ENCODE data around the gene GDAP2. TPM values are rescaled to one million over a fixed set of nuclear protein-coding genes. Genes with fewer than 3 reads are reported as not detected.
A peak's percentile ranks its signal among the peaks of the same experiment; 100 is the strongest.

GDAP2 gene
- total and polyA plus RNA-seq, 2 of the 4 experiments (the other 2 are of a cell fraction) = 5.4 to 27.1 TPM

DNA sequence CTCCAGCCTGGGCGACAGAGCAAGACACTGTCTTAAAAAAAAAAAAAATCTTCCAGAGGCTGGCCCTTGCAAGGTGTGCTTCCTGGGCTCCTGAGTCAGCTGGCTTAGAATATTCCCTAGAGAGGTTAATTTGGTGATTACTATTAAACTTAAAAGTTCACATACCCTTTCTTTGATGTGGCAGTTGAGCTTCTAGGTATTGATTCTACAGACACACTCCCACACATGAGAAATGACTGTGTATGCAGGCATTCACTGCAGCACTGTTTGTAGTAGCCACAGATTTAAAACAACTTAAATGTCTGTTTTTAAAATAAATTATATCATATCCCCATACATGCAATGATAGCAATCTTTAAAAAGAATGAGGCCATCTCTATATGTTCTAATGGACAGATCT, 93.4 kb downstream of the GDAP2 start:
- H3K27ac ChIP-seq (ENCODE audit: insufficient read depth, low read length) = no peak overlapping the region
- intact Hi-C loops (cut with micrococcal nuclease) (no loop called here), in situ Hi-C loops (cut with MboI; ENCODE audit: low sequenced_read_pairs) (no loop called here), dilution Hi-C loops (cut with HindIII; ENCODE audit: low sequenced_read_pairs, unreplicated experiment) (no loop called here)
- no peaks in the 10 kb centered on the region for H3K36me3 ChIP-seq (ENCODE audit: control insufficient read depth, insufficient read depth, low read length)
- H2BK120ac ChIP-seq (ENCODE audit: low read depth, low read length) = peak overlapping the region; percentile 75
- H3K4me3 ChIP-seq (ENCODE audit: insufficient read depth, low read depth, low read length) = no peak overlapping the region
- no peak for TF ChIP-seq BHLHE40 (IDR thresholded peaks at IDR 0.05; ENCODE audit: low read depth, low read length)
- TF ChIP-seq NFE2L2 (IDR thresholded peaks at IDR 0.05; ENCODE audit: low read depth, low read length) = no peak
- no peak for TF ChIP-seq CHD1 (IDR thresholded peaks at IDR 0.05; ENCODE audit: low read depth, low read length)
- TF ChIP-seq MXI1 (IDR thresholded peaks at IDR 0.05; ENCODE audit: borderline replicate concordance, low read depth, low read length) = no peak
- TF ChIP-seq RAD21 (IDR thresholded peaks at IDR 0.05; ENCODE audit: low read length) = no peak
- TF ChIP-seq CTCF (conservative IDR thresholded peaks at IDR 0.05; ENCODE audit: low read depth, low read length) = no peak
- no peak for TF ChIP-seq POLR2A (IDR thresholded peaks at IDR 0.05; ENCODE audit: low read depth, low read length)
- TF ChIP-seq, protein P1, sequence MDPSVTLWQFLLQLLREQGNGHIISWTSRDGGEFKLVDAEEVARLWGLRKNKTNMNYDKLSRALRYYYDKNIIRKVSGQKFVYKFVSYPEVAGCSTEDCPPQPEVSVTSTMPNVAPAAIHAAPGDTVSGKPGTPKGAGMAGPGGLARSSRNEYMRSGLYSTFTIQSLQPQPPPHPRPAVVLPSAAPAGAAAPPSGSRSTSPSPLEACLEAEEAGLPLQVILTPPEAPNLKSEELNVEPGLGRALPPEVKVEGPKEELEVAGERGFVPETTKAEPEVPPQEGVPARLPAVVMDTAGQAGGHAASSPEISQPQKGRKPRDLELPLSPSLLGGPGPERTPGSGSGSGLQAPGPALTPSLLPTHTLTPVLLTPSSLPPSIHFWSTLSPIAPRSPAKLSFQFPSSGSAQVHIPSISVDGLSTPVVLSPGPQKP (IDR thresholded peaks at IDR 0.05; ENCODE audit: borderline replicate concordance, low read depth, low read length) = no peak
- TF ChIP-seq SMC3 (IDR thresholded peaks at IDR 0.05; ENCODE audit: low read depth, low read length) = no peak
- no peak for TF ChIP-seq RFX5 (IDR thresholded peaks at IDR 0.05; ENCODE audit: low read depth, low read length)
- no peak for TF ChIP-seq USF2 (IDR thresholded peaks at IDR 0.05; ENCODE audit: low read depth, low read length)
- no peak for TF ChIP-seq MAFK (IDR thresholded peaks at IDR 0.05; ENCODE audit: low read depth, low read length)
- no peak for TF ChIP-seq MAZ (IDR thresholded peaks at IDR 0.05; ENCODE audit: borderline replicate concordance, low read depth, low read length)
- TF ChIP-seq CEBPB (IDR thresholded peaks at IDR 0.05; ENCODE audit: low read depth, low read length) = no peak
- TF ChIP-seq FOS (IDR thresholded peaks at IDR 0.05; ENCODE audit: low read depth, low read length) = no peak
- ChIA-PET POLR2A (ENCODE audit: unreplicated experiment) (no interaction called here), CTCF (interaction anchor here (0.7 to 2.0 kb wide), 2 partner anchors 13 to 976 kb away, joined by 7 read pairs; no protein-coding TSS in a partner anchor)
- H4K5ac ChIP-seq (ENCODE audit: low read depth, low read length) = no peak overlapping the region
- no TSS peak for BruUV-seq (replicated peaks)
- peak overlapping the region; percentile 29; the same call in 1 of the 2 replicates for H3K18ac ChIP-seq (ENCODE audit: low read depth, low read length)
- peaks cover 6% of the 10 kb centered on the region for H3K4me1 ChIP-seq (ENCODE audit: control insufficient read depth, insufficient read depth, low read length)
- H3K4ac ChIP-seq (ENCODE audit: low read depth, low read length) = peak overlapping the region; percentile 61
- H3K9ac ChIP-seq (ENCODE audit: low read depth, low read length) = no peak overlapping the region
- H2AK5ac ChIP-seq (ENCODE audit: low read depth, low read length) = peak overlapping the region; percentile 90
- H4K20me1 ChIP-seq (ENCODE audit: insufficient read depth, low read length) = no peaks in the 10 kb centered on the region
- H2BK20ac ChIP-seq (ENCODE audit: low read depth, low read length) = peak overlapping the region; percentile 83
- no peak overlapping the region for H2AK9ac ChIP-seq (replicated peaks; ENCODE audit: low read depth, low read length, poor library complexity)
- H3K56ac ChIP-seq (ENCODE audit: extremely low read depth, insufficient read depth, low read length) = peak overlapping the region; percentile 20; the same call in 1 of the 2 replicates
- H3K23ac ChIP-seq (ENCODE audit: low read depth, low read length) = peak overlapping the region; percentile 48; the same call in 1 of the 2 replicates
- peak overlapping the region; percentile 41; the same call in 1 of the 3 replicates for H2BK15ac ChIP-seq (ENCODE audit: low read depth, low read length)
- H3K27me3 ChIP-seq (ENCODE audit: control insufficient read depth, insufficient read depth, low read length) = no peaks in the 10 kb centered on the region
- peak; percentile 43 for DNase-seq
- peaks cover 0 to 16% of the 10 kb centered on the region in 2 experiments; a peak in 2 of 4 replicates for H3K79me1 ChIP-seq (ENCODE audit: low read depth in 1 of 2, low read length in 2 of 2)
- H3K9me3 ChIP-seq (ENCODE audit: control insufficient read depth, insufficient read depth, low read length) = peaks cover 2% of the 10 kb centered on the region; the same call in 1 of the 2 replicates
- H2AFZ ChIP-seq (replicated peaks; ENCODE audit: low read length, poor library complexity) = no peak overlapping the region
- WGBS, 2 experiments (ENCODE audit: extremely low coverage in 2 of 2, insufficient read length in 1 of 2) = no CpG with 5 or more reads among the region's 1 CpG
- peaks cover 5% of the 10 kb centered on the region for H3K9me1 ChIP-seq (ENCODE audit: insufficient read depth, low read length)
- H4K91ac ChIP-seq (ENCODE audit: insufficient read depth, low read depth, low read length) = peak overlapping the region; percentile 69
- H3K14ac ChIP-seq (replicated peaks; ENCODE audit: low read depth, low read length) = peak overlapping the region; percentile 58
- H2BK5ac ChIP-seq (ENCODE audit: low read depth, low read length, poor library complexity, severe bottlenecking) = peak overlapping the region; percentile 67
- H3K4me2 ChIP-seq (ENCODE audit: low read depth, low read length) = no peak overlapping the region
- H4K8ac ChIP-seq (ENCODE audit: low read depth in 2 of 2, low read length in 2 of 2) = peak overlapping the region; percentile 21 to 69; a peak in 1 of 4 replicates
- ATAC-seq (ENCODE audit: low read depth) = peak; percentile 48; the same call in 1 of the 2 replicates
